IPS DF 4.7 (cell line): ENCODE measurements around the gene UNC5CL.

Experiments used
- DNase-seq: peaks from one replicate; pipeline ENCODE4 v3.0.0-alpha.2; 2013; ENCODE audit warnings: low spot score; ENCODE audit errors: extremely low read depth

The UNC5CL gene

GRCh38 chr6:41064841-41065240 is 25.8 kb upstream of the UNC5CL start:
- DNase-seq = no peak

GRCh38 chr6:41063884-41064285 is 24.9 kb upstream of the UNC5CL start:
- DNase-seq = no peak

- DNase-seq = no peak
Measured at GRCh38 chr6:41062056-41062455, 23.0 kb upstream of the UNC5CL start.

GRCh38 chr6:41061196-41061726 is 22.2 kb upstream of the UNC5CL start:
- no peak for DNase-seq

- no peak for DNase-seq
Measured at GRCh38 chr6:41059556-41059955, 20.5 kb upstream of the UNC5CL start.

DNA sequence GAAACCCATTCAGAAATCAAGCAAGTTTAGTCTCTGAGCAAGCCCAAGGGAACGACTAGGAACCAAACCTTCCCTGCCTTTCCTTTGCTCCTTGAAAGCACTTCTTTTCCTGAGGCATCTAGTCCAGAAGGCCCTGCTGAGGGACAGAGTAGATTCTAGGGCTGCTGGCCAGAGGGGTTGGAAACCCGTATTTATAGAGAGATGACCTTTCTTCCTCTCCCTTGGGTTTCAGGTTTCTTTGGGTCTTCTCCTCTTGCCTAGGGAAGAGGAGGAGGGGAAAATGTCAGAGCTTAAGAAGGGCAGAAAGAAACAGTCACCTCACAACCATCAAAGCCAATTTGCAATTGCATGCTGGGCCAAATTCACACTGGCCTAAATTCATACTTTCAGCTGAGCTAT is 19.8 kb upstream of the UNC5CL start:
- no peak for DNase-seq

DNA sequence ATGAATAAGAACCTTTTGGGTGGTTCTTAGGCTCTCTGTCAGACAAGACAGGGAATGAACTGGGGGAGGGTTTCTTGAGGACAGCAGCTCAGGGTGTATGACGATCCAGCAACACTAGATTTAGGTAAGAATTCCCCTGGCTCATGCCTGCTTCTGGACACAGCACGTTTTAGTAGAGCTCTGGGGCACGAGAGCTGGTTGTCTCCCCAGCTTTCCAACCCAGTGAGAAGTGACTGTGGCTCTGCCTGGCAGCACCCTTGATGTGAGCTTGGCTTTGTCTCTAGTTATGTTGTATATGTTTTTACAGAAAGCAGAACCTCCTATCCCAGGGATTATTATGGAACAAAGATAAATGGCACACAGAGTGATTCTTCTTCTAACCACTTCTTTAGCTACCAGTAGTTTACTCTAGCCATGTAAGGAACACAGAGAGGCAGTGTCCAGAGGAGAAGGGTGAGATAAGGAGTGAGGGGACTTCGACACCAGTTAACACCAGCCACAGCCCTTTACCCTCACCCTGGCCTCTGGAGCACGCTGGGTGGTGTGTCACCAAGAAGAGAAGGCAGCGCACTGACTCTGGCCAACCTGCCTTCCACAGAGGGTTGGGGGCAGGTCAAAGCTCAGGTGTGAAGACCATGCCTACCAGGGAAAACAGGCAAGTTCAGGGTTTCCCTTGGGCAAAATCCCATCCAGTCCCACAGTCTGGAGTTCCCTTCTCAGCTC is 17.9 kb upstream of the UNC5CL start:
- no peak for DNase-seq

DNA sequence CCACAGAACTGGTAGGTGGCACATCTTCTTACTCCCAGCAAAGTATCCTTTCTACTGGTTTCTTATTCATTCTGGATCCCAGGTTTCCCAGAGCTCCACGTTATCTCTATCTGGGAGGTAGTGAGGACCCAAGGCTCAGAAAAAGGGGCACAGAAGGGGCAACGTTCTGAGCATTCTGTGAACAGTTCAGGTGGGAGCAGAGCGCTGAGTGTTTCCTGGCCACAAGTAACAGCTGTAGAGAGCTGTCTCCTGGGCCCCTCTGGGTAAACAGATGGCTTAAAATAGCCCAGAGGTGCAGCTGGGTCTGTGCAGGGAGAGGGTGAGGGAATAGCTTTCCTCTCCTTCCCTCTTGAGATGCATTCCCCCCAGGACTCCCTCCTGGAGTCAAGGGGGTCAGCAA is 16.1 kb upstream of the UNC5CL start:
- DNase-seq = no peak

DNA sequence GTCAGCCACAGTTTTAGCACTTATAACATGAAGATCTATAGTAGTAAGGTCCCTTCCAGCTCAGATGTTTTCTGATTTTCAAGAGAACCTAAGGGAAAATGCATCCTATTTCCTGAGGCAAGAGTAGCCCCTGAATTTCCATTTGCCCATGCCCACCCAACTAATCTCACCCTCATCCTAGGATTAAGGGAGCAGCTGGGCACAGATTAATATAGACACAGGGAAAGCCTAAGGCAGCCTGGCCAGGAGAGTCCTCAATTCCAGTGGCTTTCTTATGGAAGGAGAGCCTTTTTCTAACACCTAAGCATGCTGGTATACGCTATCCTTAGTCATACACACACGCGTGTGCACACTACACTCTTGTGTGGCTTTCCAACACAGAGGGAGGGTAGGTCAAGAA is 15.5 kb upstream of the UNC5CL start:
- DNase-seq = no peak

GRCh38 chr6:41053041-41053440 is 14.0 kb upstream of the UNC5CL start, which contains the start of gene APOBEC2:
Gene APOBEC2, plus strand, starts transcription at chr6:41053202. Its CDS starts 146 bp downstream, at chr6:41053348.
- no peak for DNase-seq

DNA sequence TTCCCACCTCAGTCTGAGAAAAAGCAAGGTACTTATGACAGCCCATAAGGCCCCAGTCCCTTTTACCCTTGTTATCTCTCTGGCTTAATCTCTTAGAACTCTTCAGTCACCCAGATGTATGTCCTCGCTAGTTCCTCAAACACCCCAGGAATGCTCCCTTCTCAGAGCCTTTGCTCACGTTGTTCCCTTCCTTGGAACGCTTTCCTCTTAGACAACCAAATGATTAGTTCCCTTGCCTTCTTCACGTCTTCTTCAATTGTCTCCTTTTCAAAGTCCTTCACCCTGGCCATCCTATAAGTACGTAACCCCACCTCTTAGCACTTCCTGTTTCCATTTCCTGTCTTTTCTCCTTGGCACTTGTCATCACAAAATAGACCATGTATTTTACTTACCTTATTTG is 12.9 kb upstream of the UNC5CL start:
- DNase-seq = no peak

DNA sequence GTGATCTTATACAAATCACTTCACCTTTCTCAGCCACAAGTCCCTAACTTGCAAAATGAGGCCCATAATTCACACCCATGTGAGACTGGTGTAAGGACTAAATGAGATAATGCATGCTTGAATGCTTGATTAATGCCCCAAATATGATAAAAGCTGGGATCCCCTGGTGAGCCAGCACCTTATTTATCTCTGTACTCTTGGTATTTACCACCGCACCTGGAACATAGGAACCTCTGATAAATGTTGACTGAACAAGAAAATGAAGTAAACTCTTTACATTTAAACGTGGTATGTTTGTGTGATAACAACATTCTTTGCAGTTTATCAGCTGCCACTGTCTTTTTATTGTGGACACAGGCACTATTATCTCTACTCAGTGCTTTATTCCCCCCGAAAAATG is 11.5 kb upstream of the UNC5CL start:
- DNase-seq = no peak

- no peak for DNase-seq
Measured at GRCh38 chr6:41049955-41050354, 10.9 kb upstream of the UNC5CL start.

- DNase-seq = no peak
Measured at GRCh38 chr6:41049521-41049920, 10.5 kb upstream of the UNC5CL start.

DNA sequence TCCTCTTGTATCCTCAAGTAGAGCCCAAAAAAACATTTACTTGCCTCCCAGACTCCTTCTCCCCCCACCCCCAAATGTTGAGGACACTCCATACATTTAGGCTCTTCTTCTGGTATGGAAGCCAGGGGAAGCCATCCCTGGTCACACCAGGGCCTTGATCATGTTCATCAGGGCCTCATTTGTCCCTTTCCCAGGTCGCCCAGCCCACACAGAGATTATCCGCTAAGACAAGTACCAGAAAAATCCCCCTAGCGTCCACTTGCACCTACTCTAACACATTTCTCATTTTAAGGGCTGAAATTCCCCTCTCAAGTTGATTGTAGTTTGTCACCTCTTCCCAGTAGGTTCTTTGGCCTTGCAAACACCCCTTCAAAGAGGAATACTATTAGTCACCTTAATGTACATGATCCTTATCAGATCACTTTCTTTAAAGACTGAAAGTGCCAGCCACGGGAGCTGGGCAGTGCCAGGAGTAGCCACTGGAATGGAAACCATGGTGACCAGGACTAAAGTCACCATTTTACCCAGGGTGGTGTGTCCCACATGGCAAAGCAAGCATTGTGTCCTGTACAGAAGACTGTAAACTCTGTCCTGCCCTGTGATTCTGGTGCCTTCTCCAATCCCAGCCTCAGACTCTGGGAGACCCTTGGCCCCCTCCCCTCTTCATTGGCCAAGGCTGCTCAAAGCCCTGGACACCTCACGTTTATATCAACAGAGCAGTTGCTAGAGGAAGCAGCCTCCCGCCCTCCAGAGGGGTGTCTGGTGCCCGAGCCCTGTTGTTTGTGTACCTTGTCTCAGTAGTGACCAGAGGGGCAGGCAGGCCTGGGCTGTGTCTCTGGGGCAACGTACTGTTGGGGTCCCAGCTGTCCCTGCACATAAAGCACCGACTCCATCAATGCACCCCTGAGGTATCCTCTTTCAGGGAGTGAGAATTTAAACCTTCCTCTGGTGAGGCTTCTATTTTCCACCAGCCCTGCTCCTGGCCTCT is 9.0 kb upstream of the UNC5CL start:
- DNase-seq = no peak

DNA sequence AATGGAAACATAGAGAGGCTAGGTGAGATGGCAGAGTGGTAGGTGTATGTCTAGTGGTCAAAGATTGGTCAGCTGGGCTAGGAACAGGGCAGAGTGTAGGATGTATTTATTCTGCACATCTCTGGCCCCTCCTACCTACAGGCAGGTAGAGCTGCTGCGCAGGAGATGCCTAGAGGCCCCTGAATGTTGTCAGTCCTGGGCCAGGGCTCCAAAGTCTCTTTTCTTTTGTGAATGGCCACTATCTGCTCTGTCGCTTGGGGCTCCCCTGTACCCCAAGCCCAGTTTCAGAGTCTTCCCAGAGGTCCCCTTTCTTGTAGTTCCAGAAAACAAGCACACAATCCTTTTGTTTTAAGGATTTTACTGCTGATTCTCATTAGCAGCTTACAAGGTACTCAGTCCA is 8.3 kb upstream of the UNC5CL start:
- DNase-seq = no peak

DNA sequence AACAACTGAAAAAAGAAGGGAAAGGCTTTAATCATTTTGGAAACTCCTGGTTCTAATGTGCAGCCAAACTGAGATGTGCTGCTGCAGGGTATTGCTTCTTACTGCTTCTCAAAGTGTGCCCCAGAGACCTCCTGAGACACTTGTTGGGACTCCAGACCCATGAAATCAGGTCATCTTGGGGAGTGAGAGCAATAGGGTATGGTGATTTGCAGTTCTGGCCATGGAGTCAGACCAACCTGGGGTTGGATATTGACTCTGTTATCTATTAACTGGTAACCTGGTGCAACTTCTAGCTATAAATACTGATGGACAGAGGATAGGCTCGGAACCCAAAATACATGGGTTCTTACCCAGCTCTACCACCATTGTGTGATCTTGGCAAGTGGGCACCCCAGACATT is 7.1 kb upstream of the UNC5CL start:
- DNase-seq = no peak

DNA sequence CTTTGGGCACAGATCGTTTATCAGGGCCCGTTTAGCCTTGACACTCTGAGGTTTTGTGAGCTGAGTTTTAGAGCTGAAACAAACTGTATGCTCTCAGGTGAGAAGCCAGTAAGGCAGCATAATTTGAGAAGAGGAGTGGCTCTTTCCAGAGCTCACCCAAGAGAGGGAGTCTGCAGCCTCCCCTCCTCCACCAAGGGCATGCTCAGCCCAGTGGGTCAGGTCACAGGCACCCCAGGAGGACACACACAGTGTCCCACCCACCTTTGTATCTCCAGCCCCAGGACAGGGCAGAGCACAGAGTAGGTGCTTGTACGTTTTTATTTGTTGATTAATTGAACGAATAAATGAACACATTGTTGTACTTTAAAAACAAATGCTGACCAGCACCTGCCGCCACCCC is 6.6 kb upstream of the UNC5CL start:
- DNase-seq = no peak

GRCh38 chr6:41043151-41043550 is 4.1 kb upstream of the UNC5CL start:
- no peak for DNase-seq

DNA sequence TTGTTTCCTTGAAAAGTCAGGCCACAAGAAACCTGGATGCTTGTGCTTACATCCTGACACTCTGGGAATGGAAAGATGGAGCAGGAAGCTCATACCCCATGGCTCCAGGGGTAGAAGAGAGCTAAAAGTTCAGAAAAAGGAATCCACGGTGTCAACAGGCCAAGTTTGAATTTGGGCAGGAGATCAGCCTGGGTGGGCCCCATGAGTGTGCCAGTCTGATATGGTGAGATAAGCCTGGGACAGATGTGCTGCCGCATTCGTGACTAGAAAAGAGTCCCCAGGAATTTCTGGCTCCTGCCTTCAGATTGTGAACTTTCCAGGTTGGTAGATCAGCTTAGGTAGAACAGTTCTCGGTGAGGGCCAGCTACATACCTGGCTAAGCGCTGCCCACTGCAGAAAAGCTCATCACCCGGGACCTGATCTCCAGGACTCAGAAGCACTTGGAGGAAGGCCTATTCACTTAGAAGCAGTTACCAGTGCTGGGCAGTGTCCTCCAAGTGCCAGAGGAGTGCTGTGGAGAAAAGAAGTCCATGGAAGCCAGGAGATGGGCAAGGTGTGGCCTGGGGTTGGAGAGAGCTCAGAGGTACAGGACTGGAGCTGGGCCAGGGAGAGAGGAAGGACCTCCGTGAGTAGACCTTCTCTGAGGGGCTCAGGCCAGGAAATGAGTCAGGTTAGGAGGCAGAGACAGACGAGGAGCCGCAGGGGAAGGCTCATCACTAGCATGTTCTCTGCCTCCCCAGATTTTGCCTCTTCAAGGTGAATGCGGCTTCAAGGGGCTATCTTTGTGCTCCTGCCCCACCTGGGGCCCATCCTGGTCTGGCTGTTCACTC is 3.4 kb upstream of the UNC5CL start, which contains the start of gene TSPO2:
TSS of gene TSPO2 (plus strand) at position 242 of the 830 bp plus-strand sequence. CDS start at position 761, 519 bp downstream.
- no peak for DNase-seq

GRCh38 chr6:41040940-41041536 is 2.0 kb upstream of the UNC5CL start:
- no peak for DNase-seq
